ENCODE measurements around the gene TOX2.

GRCh38 chr20:44036441-44036840 lies 121.8 kb downstream of the TOX2 start:
- no peak for TF ChIP-seq LEF1 (IDR thresholded peaks at IDR 0.05; ENCODE audit: borderline replicate concordance)
- no peak for TF ChIP-seq NFRKB (IDR thresholded peaks at IDR 0.05)
- TF ChIP-seq TARDBP (IDR thresholded peaks at IDR 0.05), result no peak
- no peak for TF ChIP-seq ZNF384 (IDR thresholded peaks at IDR 0.05)
- TF ChIP-seq BHLHE40 (IDR thresholded peaks at IDR 0.05; ENCODE audit: borderline replicate concordance), result no peak
- TF ChIP-seq ARNT (IDR thresholded peaks at IDR 0.05), result no peak
- no peak for TF ChIP-seq FOXK2 (IDR thresholded peaks at IDR 0.05)
- no peak for TF ChIP-seq ELF4 (IDR thresholded peaks at IDR 0.05)
- TF ChIP-seq FOXA1 (IDR thresholded peaks at IDR 0.05), result no peak
- TF ChIP-seq SP1 (IDR thresholded peaks at IDR 0.05), result no peak
- TF ChIP-seq FOXM1 (IDR thresholded peaks at IDR 0.05; ENCODE audit: borderline replicate concordance), result no peak
